ENCODE measurements around the gene CACNA2D3.

- TF ChIP-seq GATA2 (IDR thresholded peaks at IDR 0.05; ENCODE audit: low read depth, low read length) (no peak), GATA3 (IDR thresholded peaks at IDR 0.05; ENCODE audit: low read depth, low read length) (no peak)
Measured at GRCh38 chr3:55118451-55118850, 996.1 kb downstream of the CACNA2D3 start.
